ENCODE measurements around the gene ERVK3-1.
A peak's percentile ranks its signal among the peaks of the same experiment; 100 is the strongest.
"Not testable (repeated sequence)": the region's sequence is repeated elsewhere in the genome, so short reads cannot be mapped to it uniquely, and the experiment has no call there.

The ERVK3-1 gene

DNA sequence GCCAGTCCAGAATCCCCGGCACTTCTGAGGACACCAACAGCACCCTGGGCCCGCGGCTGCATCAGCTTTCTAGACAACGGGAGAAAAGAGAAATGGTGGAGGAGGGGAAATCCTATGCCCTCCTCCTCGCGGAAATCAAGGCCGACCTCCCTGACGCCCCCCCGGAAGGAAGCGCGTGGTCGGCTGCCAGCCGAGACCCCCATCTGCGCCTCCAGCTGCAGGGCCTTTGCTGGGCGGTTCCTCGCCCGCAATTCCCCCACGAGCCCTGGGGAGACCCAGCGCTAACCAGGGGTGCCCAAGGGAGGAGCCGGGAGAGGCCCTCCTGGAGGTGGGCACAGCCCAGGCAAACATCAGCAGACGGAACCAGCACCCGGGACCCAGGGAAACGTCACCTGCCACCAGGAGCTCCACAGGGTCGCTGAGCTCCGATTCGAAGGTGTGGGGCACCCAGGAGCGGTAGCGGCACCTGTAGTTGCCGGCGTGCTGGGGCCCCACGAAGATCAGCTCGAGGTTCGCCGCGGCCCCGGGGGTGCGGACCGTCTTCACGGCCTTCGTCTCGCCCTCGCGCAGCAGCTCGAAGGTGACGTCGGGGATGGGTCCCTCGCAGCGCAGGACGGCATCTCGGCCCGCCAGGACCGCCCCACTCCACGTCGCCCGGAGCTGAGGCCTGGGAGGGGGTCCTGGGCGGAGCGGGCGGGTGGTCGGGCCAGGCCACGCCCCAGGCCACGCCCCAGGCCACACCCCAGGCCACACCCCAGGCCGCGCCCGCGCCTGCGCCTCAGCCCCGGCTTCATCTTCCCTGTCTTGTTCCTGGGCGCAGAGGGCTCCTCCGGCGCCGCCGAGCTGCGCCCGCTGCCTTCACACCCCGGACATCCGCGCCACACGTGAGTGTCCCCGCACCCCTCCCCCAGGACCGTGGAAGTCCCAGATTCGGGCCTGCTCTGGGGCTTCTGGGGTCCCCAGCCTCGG, 42.1 kb downstream of the ERVK3-1 start:
- peak; percentile 27 for DNase-seq (ENCODE audit: low read depth)

- not testable (repeated sequence) for DNase-seq (ENCODE audit: low read depth)
Measured at GRCh38 chr19:58348080-58348479, 42.9 kb downstream of the ERVK3-1 start.

GRCh38 chr19:58349590-58349989, 44.4 kb downstream of the ERVK3-1 start:
- DNase-seq (ENCODE audit: low read depth), result no peak

DNA sequence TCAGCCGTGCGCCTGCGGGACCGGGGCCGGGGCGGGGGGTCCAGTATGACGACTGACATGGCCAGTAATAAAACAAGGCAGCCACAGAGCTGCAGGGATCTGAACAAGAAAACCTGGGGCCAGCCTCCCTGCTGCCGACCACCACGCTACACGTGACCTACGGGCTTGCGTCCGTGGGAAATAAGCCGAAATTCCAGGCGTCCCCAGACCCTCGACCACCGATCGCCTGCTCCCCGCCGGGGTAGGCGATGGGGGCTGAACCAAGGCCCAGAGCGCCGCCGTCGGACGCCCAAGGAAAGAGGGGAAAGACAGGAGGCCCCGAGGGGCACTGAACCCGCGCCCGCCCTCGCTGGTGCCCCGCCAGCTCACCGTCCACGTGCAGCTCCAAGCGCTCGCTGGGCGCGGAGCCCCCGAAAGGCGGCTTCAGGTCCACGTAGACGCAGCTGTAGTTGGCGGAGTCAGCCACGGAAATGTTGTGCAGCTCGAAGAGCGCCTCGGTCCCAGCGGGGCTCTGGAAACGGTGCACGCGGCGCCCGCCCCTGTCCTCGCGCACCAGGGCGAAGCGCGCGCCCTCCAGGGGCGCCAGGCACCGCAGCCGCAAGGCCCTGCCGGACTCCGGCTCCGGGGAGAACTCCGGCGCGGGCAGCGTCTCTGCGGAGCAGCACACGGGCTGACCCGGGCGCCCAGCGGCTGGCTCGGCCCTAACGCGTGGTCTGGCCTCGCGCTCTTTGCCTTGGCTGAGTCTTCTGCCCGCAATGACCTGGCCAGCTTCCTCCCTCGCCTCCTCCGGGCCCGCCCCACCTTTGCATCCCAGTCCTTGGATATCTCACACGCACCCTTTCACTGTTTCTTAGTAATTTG, 45.1 kb downstream of the ERVK3-1 start:
- DNase-seq (ENCODE audit: low read depth), result no peak

DNA sequence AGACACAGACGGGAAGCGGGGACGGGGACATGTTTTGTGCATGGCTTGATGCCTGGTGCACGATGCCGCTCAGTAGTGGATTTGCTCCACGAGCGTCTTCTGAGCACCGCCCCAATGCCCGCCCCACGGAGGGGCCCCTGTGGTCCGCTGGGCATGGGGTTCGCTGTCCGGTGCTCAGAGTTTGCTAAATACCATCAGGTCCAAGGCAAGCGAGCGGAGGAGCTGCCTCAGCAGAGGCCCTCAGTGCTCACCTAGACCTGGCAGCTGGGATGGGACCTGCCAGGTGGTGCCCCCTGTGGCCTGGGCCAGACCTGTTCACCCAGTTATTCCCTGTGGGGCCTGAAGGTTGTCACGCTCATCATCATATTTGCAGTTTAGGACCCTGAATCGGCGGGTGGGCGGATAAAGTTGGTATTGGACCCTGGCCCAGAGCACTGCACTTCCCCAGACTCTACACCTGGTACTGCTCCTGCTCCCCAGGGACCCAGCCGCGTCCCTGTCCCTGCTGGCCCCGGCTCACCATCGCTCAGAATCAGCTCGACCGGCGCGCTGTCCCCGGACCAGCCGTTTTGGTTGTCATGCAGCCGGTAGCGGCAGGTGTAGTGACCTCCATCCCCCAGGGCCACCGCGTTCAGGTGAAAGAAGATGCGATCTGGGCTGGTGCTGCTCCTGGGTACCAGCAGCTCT, 45.8 kb downstream of the ERVK3-1 start:
- DNase-seq (ENCODE audit: low read depth), result no peak

DNA sequence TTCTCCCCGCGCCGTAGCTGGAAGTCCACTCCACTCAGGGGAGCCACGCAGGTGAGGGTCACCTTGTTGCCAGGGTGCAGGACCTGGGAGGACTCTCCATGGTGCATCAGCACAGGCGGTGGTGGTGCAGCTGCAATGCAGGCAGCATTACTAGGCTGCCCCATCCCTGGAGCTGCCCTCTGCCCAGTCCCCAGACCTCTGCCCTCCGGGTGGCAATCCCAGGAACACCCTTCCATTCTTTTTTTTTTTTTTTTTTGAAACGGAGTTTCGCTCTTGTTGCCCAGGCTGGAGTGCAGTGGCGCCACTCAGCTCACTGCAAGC, 46.3 kb downstream of the ERVK3-1 start:
- no peak for DNase-seq (ENCODE audit: low read depth)

GRCh38 chr19:58351990-58352755, 47.0 kb downstream of the ERVK3-1 start:
- no peak for DNase-seq (ENCODE audit: low read depth)

GRCh38 chr19:58352760-58353671, 47.8 kb downstream of the ERVK3-1 start, which contains the start of gene A1BG:
A1BG (minus strand) TSS chr19:58353492; CDS start chr19:58353437, 55 bp downstream.
- DNase-seq (ENCODE audit: low read depth), result no peak

GRCh38 chr19:58353717-58354477, 48.7 kb downstream of the ERVK3-1 start:
- DNase-seq (ENCODE audit: low read depth), result no peak

- DNase-seq (ENCODE audit: low read depth), result no peak
Measured at GRCh38 chr19:58354478-58355030, 49.4 kb downstream of the ERVK3-1 start.

DNA sequence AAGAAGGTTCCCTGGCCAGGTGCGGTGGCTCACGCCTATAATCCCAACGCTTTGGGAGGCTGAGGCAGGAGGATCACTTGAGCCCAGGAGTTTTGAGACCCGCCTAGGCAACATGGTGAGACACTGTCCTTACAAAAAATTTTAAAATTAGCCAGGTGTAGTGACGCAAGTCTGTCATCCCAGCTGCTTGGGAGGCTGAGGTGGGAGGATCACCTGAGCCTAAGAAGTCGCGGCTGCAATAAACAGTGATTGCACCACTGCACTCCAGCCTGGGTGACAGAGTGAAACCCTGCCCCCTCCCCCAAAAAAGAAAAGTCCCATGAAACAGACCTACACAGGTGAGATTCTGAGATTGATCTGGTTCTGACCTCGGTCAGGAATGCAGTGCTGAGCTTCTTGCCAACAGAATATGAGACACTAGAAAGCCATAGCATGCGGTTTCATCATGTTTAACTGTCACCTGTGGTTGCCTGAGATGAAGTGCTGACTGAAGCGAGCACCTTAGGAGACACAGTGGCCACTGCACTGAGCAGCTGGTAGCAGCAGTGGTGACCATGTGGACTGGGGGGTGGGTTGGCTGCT, 50.1 kb downstream of the ERVK3-1 start:
- DNase-seq (ENCODE audit: low read depth), result no peak

GRCh38 chr19:58355908-58356765, 51.0 kb downstream of the ERVK3-1 start:
- DNase-seq (ENCODE audit: low read depth), result no peak

GRCh38 chr19:58356766-58357480, 51.7 kb downstream of the ERVK3-1 start:
- no peak for DNase-seq (ENCODE audit: low read depth)

DNA sequence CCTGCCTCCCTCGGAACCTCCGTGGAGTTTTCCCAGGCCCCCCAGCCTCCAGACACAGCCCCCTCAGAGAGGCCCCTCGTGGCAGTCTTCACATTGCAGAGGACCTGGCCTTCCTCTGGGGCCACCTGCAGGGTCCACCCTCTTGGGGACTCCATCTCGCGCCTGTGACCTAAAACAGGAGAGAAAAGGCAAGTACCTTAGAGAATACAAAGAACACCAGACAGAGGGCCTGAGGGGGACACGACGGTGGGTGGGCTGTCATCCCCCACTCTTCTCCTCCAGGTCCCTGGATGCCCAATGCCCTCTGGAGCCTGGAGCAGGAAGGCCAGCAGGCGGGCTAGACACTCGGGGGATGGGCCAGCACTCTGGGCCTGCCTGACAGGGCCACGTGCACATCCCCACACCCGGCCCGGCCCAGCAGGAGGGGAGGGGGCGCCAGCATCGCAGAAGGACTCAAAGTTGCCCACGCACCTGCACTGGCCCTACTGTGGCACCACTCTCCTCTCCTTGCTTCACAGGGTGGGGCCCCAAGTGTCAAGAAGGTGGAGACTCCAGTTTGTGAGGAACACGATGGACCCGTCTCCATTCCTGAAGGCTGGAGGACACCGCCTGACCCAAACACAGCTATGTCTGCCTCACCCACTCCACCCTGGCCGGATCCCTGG, 52.4 kb downstream of the ERVK3-1 start:
- DNase-seq (ENCODE audit: low read depth), result no peak

- no peak for DNase-seq (ENCODE audit: low read depth)
Measured at GRCh38 chr19:58361900-58362271, 56.7 kb downstream of the ERVK3-1 start.

- peak; percentile 91 for DNase-seq (ENCODE audit: low read depth)
Measured at GRCh38 chr19:58362272-58362994, 57.3 kb downstream of the ERVK3-1 start, which contains the start of gene ZNF497. ZNF497 (minus strand) TSS chr19:58362751; CDS start chr19:58357635, 5,116 bp downstream.
